K562 treated with DMSO at 1 percent for 24 hours (cell line): ENCODE results near the gene USP47. TPM values are rescaled to one million over a fixed set of nuclear protein-coding genes. Genes with fewer than 3 reads are reported as not detected.

ENCODE experiments used
- total RNA-seq: library from RNA; unstranded; fragments of 300-600 nt; gene quantifications from 2 replicates; pipeline ENCODE4 v1.2.3, GENCODE V29; 2022; ENCODE audit warnings: low read depth; ENCODE audit not compliant: insufficient read depth

The USP47 gene, protein sequence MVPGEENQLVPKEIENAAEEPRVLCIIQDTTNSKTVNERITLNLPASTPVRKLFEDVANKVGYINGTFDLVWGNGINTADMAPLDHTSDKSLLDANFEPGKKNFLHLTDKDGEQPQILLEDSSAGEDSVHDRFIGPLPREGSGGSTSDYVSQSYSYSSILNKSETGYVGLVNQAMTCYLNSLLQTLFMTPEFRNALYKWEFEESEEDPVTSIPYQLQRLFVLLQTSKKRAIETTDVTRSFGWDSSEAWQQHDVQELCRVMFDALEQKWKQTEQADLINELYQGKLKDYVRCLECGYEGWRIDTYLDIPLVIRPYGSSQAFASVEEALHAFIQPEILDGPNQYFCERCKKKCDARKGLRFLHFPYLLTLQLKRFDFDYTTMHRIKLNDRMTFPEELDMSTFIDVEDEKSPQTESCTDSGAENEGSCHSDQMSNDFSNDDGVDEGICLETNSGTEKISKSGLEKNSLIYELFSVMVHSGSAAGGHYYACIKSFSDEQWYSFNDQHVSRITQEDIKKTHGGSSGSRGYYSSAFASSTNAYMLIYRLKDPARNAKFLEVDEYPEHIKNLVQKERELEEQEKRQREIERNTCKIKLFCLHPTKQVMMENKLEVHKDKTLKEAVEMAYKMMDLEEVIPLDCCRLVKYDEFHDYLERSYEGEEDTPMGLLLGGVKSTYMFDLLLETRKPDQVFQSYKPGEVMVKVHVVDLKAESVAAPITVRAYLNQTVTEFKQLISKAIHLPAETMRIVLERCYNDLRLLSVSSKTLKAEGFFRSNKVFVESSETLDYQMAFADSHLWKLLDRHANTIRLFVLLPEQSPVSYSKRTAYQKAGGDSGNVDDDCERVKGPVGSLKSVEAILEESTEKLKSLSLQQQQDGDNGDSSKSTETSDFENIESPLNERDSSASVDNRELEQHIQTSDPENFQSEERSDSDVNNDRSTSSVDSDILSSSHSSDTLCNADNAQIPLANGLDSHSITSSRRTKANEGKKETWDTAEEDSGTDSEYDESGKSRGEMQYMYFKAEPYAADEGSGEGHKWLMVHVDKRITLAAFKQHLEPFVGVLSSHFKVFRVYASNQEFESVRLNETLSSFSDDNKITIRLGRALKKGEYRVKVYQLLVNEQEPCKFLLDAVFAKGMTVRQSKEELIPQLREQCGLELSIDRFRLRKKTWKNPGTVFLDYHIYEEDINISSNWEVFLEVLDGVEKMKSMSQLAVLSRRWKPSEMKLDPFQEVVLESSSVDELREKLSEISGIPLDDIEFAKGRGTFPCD (N-terminal part only)
- 30.1 and 32.5 TPM in 2 replicates for total RNA-seq

DNA sequence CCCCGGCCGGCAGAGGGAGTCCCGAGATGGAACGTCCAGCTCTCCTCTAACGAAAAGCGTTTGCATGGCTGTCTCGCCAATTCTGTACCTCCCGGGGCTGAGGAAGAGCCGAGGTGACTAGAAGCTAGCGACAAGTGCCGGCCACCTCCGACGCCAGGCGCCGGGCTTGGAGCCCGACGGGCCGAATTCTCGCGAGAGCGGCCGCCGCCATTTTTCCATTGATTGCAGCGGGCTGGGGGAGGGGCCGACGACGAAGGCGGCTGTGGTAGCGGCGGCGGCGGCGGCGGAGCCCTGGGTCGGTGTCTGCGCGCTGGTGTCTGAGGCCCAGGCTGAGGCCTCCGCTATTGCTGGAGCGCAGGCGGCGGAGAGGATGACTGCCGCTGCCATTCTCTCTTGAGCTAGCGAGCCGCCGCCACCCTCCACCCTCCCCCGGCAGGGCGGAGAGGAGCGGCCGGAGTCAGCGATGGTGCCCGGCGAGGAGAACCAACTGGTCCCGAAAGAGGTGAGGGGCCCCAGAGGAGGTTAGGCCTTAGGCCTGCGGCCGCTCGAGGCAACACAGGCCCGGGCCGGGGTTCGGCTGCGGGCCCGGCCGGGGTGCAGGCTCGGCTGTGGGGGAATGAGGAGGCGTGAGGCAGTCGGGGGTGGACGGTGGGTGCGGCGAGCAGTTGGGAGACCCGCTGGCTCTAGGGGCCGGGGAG, at the start of gene USP47:
Gene USP47, plus strand, starts transcription at position 250 of the 698 bp plus-strand sequence. Its CDS starts 214 bp downstream, at position 464.

GRCh38 chr11:12007769-12008737, 166.3 kb downstream of the USP47 start, which contains the start of gene DKK3:
Gene DKK3, minus strand, starts transcription at chr11:12008626. Its CDS starts 44 bp downstream, at chr11:12008582.

Other genes with a start within 250 kb of the USP47 start
- gene GALNT18, start 220.0 kb upstream of the USP47 start, total RNA-seq, result 0.27 TPM in 1 of 2 replicates, not detected in the other
- not detected in 2 replicates for gene DKK3, start 166.7 kb downstream of the USP47 start, total RNA-seq